ENCODE measurements around the gene ARPC2. TPM values are rescaled to one million over a fixed set of nuclear protein-coding genes. Genes with fewer than 3 reads are reported as not detected.

Gene ARPC2
- total RNA-seq, 2 experiments from 2014 or later: 448 to 452 TPM

DNA sequence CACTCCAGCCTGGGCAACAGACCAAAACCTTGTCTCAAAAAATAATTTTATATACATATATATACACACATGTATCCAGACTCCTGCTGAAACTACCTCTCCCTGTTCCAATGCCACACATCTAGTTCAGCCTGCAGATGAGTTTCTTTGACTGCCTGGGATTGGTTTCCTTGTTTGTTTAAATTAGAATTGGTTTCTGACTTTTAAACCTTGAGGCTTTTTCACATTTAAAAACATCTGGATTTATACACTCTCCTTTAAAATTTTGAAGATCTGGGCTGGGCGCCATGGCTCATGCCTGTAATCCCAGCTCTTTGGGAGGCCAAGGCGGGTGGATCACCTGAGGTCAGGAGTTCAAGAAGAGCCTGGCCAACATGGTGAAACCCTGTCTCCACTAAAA is 28.5 kb upstream of the ARPC2 start:
- ChIA-PET CTCF (interaction anchor here (1.6 kb wide), 1 partner anchor 69 kb away, joined by 4 read pairs; no protein-coding TSS in a partner anchor), POLR2A (no interaction called here)
- Mint-ChIP-seq H3K9me3 (no peaks in the 10 kb centered on the region), H3K4me1 (ENCODE audit: low read depth) (peaks cover 6% of the 10 kb centered on the region), H3K36me3 (ENCODE audit: low read depth) (no peaks in the 10 kb centered on the region), H3K27ac (no peak overlapping the region), H3K27me3 (no peaks in the 10 kb centered on the region), H3K4me3 (no peak overlapping the region)
- intact Hi-C loops (cut with DNase I, micrococcal nuclease): loop anchor here (5.0 to 10.0 kb wide), 5 partner anchors 34 to 466 kb away; partner anchors contain the start of genes BCS1L (in 1 of the 2), CTDSP1 (in 1 of the 2) and ZNF142 (in 1 of the 2)
- no peaks in the 10 kb centered on the region for H3K27me3 ChIP-seq (ENCODE audit: control insufficient read depth in 1 of 2, insufficient read depth in 2 of 2, low read length in 2 of 2)
- DNase-seq: no peak
- ATAC-seq (ENCODE audit: poor library complexity): no peak
- H3K36me3 ChIP-seq (ENCODE audit: insufficient read depth, low read length): no peaks in the 10 kb centered on the region
- H3K4me1 ChIP-seq (ENCODE audit: insufficient read depth, low read length): peaks cover 4% of the 10 kb centered on the region
- H3K9me3 ChIP-seq (ENCODE audit: control insufficient read depth in 1 of 2, insufficient read depth in 1 of 2, low read length in 2 of 2): no peaks in the 10 kb centered on the region
- no peak overlapping the region for H3K4me3 ChIP-seq (ENCODE audit: low read length)
- TF ChIP-seq, protein P1, sequence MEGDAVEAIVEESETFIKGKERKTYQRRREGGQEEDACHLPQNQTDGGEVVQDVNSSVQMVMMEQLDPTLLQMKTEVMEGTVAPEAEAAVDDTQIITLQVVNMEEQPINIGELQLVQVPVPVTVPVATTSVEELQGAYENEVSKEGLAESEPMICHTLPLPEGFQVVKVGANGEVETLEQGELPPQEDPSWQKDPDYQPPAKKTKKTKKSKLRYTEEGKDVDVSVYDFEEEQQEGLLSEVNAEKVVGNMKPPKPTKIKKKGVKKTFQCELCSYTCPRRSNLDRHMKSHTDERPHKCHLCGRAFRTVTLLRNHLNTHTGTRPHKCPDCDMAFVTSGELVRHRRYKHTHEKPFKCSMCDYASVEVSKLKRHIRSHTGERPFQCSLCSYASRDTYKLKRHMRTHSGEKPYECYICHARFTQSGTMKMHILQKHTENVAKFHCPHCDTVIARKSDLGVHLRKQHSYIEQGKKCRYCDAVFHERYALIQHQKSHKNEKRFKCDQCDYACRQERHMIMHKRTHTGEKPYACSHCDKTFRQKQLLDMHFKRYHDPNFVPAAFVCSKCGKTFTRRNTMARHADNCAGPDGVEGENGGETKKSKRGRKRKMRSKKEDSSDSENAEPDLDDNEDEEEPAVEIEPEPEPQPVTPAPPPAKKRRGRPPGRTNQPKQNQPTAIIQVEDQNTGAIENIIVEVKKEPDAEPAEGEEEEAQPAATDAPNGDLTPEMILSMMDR (IDR thresholded peaks at IDR 0.05): no peak
- no peak overlapping the region for H3K27ac ChIP-seq (ENCODE audit: low read depth in 1 of 2, low read length in 2 of 2)

- Mint-ChIP-seq H3K9me3 (no peaks in the 10 kb centered on the region), H3K4me3 (no peak overlapping the region), H3K36me3 (ENCODE audit: low read depth) (no peaks in the 10 kb centered on the region), H3K27me3 (no peaks in the 10 kb centered on the region), H3K27ac (no peak overlapping the region), H3K4me1 (ENCODE audit: low read depth) (no peaks in the 10 kb centered on the region)
- no peak for ATAC-seq (ENCODE audit: poor library complexity)
- Histone ChIP-seq H3K27me3 (ENCODE audit: control insufficient read depth in 1 of 2, insufficient read depth in 2 of 2, low read length in 2 of 2) (no peaks in the 10 kb centered on the region), H3K27ac (ENCODE audit: low read depth in 1 of 2, low read length in 2 of 2) (no peak overlapping the region), H3K36me3 (ENCODE audit: insufficient read depth, low read length) (no peaks in the 10 kb centered on the region), H3K4me3 (ENCODE audit: low read length) (no peak overlapping the region), H3K9me3 (ENCODE audit: control insufficient read depth in 1 of 2, insufficient read depth in 1 of 2, low read length in 2 of 2) (no peaks in the 10 kb centered on the region), H3K4me1 (ENCODE audit: insufficient read depth, low read length) (no peaks in the 10 kb centered on the region)
- TF ChIP-seq, protein P1 (IDR thresholded peaks at IDR 0.05): no peak
- intact Hi-C loops (cut with DNase I, micrococcal nuclease): no loop called here
- no peak for DNase-seq
- CTCF ChIA-PET: no interaction called here
- POLR2A ChIA-PET: no interaction called here
Measured at GRCh38 chr2:218192902-218193430, 24.0 kb upstream of the ARPC2 start.

DNA sequence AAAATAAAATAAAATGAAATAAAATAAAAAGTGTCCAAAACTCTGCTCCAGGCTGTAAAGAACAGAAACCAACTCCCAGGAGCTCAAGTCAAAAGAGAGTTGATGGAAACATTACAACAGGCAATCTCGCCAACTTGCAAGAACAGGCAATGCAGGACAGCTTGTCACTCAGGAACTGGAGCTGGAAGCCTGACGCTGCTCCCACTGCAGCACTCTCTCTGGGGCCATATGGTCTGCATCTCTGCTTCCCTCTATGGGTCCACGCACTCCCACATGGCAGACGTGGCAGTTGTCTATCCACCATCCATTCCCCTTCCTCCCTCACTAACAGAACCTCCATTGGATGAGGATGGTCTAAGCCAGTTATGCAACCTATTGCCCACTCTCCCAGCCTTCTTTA is 23.3 kb upstream of the ARPC2 start:
- no peak overlapping the region for H3K4me3 Mint-ChIP-seq
- POLR2A ChIA-PET: no interaction called here
- TF ChIP-seq, protein P1 (IDR thresholded peaks at IDR 0.05): no peak
- no peaks in the 10 kb centered on the region for H3K4me1 Mint-ChIP-seq (ENCODE audit: low read depth)
- H3K9me3 Mint-ChIP-seq: no peaks in the 10 kb centered on the region
- Histone ChIP-seq H3K4me1 (ENCODE audit: insufficient read depth, low read length) (no peaks in the 10 kb centered on the region), H3K27ac (ENCODE audit: low read depth in 1 of 2, low read length in 2 of 2) (no peak overlapping the region), H3K9me3 (ENCODE audit: control insufficient read depth in 1 of 2, insufficient read depth in 1 of 2, low read length in 2 of 2) (no peaks in the 10 kb centered on the region), H3K27me3 (ENCODE audit: control insufficient read depth in 1 of 2, insufficient read depth in 2 of 2, low read length in 2 of 2) (peaks cover 0 to 2% of the 10 kb centered on the region in 2 experiments), H3K4me3 (ENCODE audit: low read length) (no peak overlapping the region), H3K36me3 (ENCODE audit: insufficient read depth, low read length) (no peaks in the 10 kb centered on the region)
- CTCF ChIA-PET: no interaction called here
- no peak for ATAC-seq (ENCODE audit: poor library complexity)
- H3K27me3 Mint-ChIP-seq: no peaks in the 10 kb centered on the region
- intact Hi-C loops (cut with DNase I, micrococcal nuclease): no loop called here
- no peaks in the 10 kb centered on the region for H3K36me3 Mint-ChIP-seq (ENCODE audit: low read depth)
- DNase-seq: no peak
- no peak overlapping the region for H3K27ac Mint-ChIP-seq

Data from CD4-positive, alpha-beta T cell (primary cell).